Prostate gland (tissue), 2 donors: ENCODE results near the gene ATP9B.

Source experiments
- POLR2A ChIP-seq: fragments of 450-650 bp; IDR thresholded peaks from one replicate; pipeline ENCODE4 v1.6.1; 2016; ENCODE audit warnings: antibody characterized with exemption, mild to moderate bottlenecking
- TF ChIP-seq, protein P1 (sequence below), 4 experiments: fragments of 200-600 bp in 2 of 4; fragments of 450-650 bp in 2 of 4; sonication (generic) in 2 of 4; IDR thresholded peaks; 1 replicate in 3 of 4; 2 replicates in 1 of 4; pipeline ENCODE4 v1.5.1; 2016 to 2019; ENCODE audit warnings: antibody characterized with exemption in 4 of 4, mild to moderate bottlenecking in 2 of 4, moderate library complexity in 2 of 4

DNA sequence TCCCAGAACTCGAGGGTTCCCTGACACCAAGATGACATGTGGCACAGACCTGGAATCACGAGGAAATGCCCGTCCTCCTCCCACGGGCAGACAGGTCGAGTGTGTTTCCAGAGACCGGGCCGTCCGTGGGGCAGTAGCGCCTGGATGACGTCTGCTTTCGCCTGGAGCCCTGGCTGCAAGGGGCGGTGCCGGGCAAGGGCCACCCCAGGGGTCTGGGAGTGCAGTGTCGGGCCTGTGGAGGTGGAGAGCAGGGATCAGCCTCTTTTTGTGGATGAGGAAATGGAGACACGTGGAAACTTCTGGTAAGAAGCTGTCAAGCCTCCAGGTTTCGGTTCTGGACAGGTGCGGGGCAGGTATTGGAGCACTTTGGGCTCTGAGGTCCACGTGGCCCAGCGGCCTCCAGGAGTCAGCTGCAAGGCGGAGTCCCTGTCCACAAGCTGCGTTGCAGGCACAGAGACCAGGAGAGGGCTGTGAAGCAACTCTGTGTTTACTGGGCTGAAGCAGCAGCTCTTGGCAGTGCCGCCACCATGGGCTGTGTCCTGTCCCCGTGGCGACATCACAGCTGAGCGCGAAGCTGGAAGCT is 352.2 kb downstream of the ATP9B start:
- TF ChIP-seq, protein P1, sequence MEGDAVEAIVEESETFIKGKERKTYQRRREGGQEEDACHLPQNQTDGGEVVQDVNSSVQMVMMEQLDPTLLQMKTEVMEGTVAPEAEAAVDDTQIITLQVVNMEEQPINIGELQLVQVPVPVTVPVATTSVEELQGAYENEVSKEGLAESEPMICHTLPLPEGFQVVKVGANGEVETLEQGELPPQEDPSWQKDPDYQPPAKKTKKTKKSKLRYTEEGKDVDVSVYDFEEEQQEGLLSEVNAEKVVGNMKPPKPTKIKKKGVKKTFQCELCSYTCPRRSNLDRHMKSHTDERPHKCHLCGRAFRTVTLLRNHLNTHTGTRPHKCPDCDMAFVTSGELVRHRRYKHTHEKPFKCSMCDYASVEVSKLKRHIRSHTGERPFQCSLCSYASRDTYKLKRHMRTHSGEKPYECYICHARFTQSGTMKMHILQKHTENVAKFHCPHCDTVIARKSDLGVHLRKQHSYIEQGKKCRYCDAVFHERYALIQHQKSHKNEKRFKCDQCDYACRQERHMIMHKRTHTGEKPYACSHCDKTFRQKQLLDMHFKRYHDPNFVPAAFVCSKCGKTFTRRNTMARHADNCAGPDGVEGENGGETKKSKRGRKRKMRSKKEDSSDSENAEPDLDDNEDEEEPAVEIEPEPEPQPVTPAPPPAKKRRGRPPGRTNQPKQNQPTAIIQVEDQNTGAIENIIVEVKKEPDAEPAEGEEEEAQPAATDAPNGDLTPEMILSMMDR (IDR thresholded peaks at IDR 0.05): no peak
- TF ChIP-seq POLR2A: no peak
